Thyroid gland (tissue), 4 donors: ENCODE measurements around the gene TRIM17. TPM values are rescaled to one million over a fixed set of nuclear protein-coding genes. Genes with fewer than 3 reads are reported as not detected.

Source experiments
- DNase-seq, 2 donors: peaks; one replicate each; pipeline ENCODE4 v3.0.0-alpha.2; 2019
- H3K27ac ChIP-seq, 3 donors: fragments of 200-600 bp; sonication (generic); 1 replicate in 2 of 3; 2 replicates in 1 of 3; pipeline ENCODE4 v1.5.1; 2016 to 2019; ENCODE audit warnings: mild to moderate bottlenecking in 1 of 3, moderate library complexity in 1 of 3
- H3K27me3 ChIP-seq: fragments of 200-600 bp; sonication (generic); one replicate; pipeline ENCODE4 v1.5.1; 2019
- H3K36me3 ChIP-seq, 2 donors: fragments of 200-600 bp; sonication (generic); one replicate each; pipeline ENCODE4 v1.5.1; 2016 to 2019
- H3K4me1 ChIP-seq, 2 donors: fragments of 200-600 bp; sonication (generic); one replicate each; pipeline ENCODE4 v1.5.1; 2017 to 2019
- H3K4me3 ChIP-seq, 3 donors: fragments of 200-600 bp; sonication (generic); replicated peaks in 1 of 3; 1 replicate in 2 of 3; 2 replicates in 1 of 3; pipeline ENCODE4 v1.5.1; 2016; ENCODE audit warnings: mild to moderate bottlenecking in 1 of 3
- H3K9me3 ChIP-seq: fragments of 200-600 bp; sonication (generic); one replicate; pipeline ENCODE4 v1.5.1; 2017
- CTCF ChIP-seq, 6 experiments: fragments of 200-600 bp in 3 of 6; fragments of 450-650 bp in 3 of 6; sonication (generic) in 3 of 6; IDR thresholded peaks; one replicate each; pipeline ENCODE4 v1.5.1; 2016 to 2019; ENCODE audit warnings: antibody characterized with exemption in 6 of 6, mild to moderate bottlenecking in 2 of 6, inconsistent platforms in 1 of 6, moderate library complexity in 1 of 6
- POLR2A ChIP-seq, 2 donors: fragments of 450-650 bp; IDR thresholded peaks; one replicate each; pipeline ENCODE4 v1.6.1; 2017; ENCODE audit warnings: antibody characterized with exemption in 2 of 2, mild to moderate bottlenecking in 2 of 2, moderate library complexity in 1 of 2
- whole genome bisulfite sequencing, 2 donors: methylation state at CpG; one replicate each; pipeline ENCODE4 v1.1.5; 2017; 5-methylcytosine and 5-hydroxymethylcytosine counted together
- intact Hi-C: fragments of 100-400 bp; cut with DNase I; formaldehyde crosslinking; loops from one replicate; pipeline ENCODE4 v1.15.1; 2023
- total RNA-seq, 4 donors: library from RNA; depleted of rRNA; stranded (reverse); fragments of >200 nt; gene quantifications; one replicate each; pipeline ENCODE4 v1.2.3, GENCODE V29; 2016

The TRIM17 gene
- total RNA-seq, 4 donors from 2014 or later, result 1.3 to 2.8 (median 2.8) TPM; not detected in 1

GRCh38 chr1:228367798-228368791 is 48.6 kb downstream of the TRIM17 start:
- H3K4me1 ChIP-seq, result peaks cover 10 to 26% of the 10 kb centered on the region in 2 donors
- no peaks in the 10 kb centered on the region for H3K36me3 ChIP-seq
- H3K27me3 ChIP-seq, result no peaks in the 10 kb centered on the region
- 37 to 49% methylated on average over 9 to 10 of the region's 25 CpGs for WGBS, 2 donors
- H3K27ac ChIP-seq, result no peak overlapping the region
- intact Hi-C loops, result no loop called here
- peak in 1 of 2 donors; percentile 10 for DNase-seq
- no peaks in the 10 kb centered on the region for H3K9me3 ChIP-seq
- no peak overlapping the region for H3K4me3 ChIP-seq
- TF ChIP-seq CTCF (IDR thresholded peaks at IDR 0.05), result no peak
- no peak for TF ChIP-seq POLR2A (IDR thresholded peaks at IDR 0.05)

GRCh38 chr1:228366866-228367741 is 49.6 kb downstream of the TRIM17 start:
- no peaks in the 10 kb centered on the region for H3K9me3 ChIP-seq
- DNase-seq, result peak; percentile 8 to 27
- intact Hi-C loops, result no loop called here
- 42 to 46% methylated on average over 10 to 15 of the region's 24 CpGs for whole genome bisulfite sequencing, 2 donors
- no peak overlapping the region for H3K27ac ChIP-seq
- peaks cover 5 to 16% of the 10 kb centered on the region in 2 donors for H3K4me1 ChIP-seq
- no peaks in the 10 kb centered on the region for H3K27me3 ChIP-seq
- H3K36me3 ChIP-seq, result no peaks in the 10 kb centered on the region
- TF ChIP-seq CTCF (IDR thresholded peaks at IDR 0.05), result no peak
- TF ChIP-seq POLR2A (IDR thresholded peaks at IDR 0.05), result no peak
- no peak overlapping the region for H3K4me3 ChIP-seq

GRCh38 chr1:228366062-228366865 is 50.4 kb downstream of the TRIM17 start:
- Histone ChIP-seq H3K27ac (no peak overlapping the region), H3K4me1 (peaks cover 0 to 8% of the 10 kb centered on the region in 2 donors), H3K36me3 (no peaks in the 10 kb centered on the region), H3K9me3 (no peaks in the 10 kb centered on the region), H3K4me3 (no peak overlapping the region), H3K27me3 (no peaks in the 10 kb centered on the region)
- 60 to 93% methylated on average over 1 to 12 of the region's 23 CpGs for WGBS, 2 donors
- no peak for DNase-seq
- TF ChIP-seq CTCF (IDR thresholded peaks at IDR 0.05) (no peak), POLR2A (IDR thresholded peaks at IDR 0.05) (no peak)
- intact Hi-C loops, result no loop called here

GRCh38 chr1:228365271-228366061 is 51.2 kb downstream of the TRIM17 start:
- intact Hi-C loops, result no loop called here
- Histone ChIP-seq H3K36me3 (no peaks in the 10 kb centered on the region), H3K9me3 (no peaks in the 10 kb centered on the region), H3K4me1 (peaks cover 0 to 5% of the 10 kb centered on the region in 2 donors), H3K27me3 (no peaks in the 10 kb centered on the region), H3K27ac (no peak overlapping the region), H3K4me3 (no peak overlapping the region)
- TF ChIP-seq CTCF (IDR thresholded peaks at IDR 0.05), result no peak
- no peak for TF ChIP-seq POLR2A (IDR thresholded peaks at IDR 0.05)
- DNase-seq, result peak in 1 of 2 donors; percentile 1
- WGBS, 2 donors, result 76 to 80% methylated on average over 12 to 17 of the region's 20 CpGs
